ENCODE results near the gene PSMG1.

PSMG1 gene

DNA sequence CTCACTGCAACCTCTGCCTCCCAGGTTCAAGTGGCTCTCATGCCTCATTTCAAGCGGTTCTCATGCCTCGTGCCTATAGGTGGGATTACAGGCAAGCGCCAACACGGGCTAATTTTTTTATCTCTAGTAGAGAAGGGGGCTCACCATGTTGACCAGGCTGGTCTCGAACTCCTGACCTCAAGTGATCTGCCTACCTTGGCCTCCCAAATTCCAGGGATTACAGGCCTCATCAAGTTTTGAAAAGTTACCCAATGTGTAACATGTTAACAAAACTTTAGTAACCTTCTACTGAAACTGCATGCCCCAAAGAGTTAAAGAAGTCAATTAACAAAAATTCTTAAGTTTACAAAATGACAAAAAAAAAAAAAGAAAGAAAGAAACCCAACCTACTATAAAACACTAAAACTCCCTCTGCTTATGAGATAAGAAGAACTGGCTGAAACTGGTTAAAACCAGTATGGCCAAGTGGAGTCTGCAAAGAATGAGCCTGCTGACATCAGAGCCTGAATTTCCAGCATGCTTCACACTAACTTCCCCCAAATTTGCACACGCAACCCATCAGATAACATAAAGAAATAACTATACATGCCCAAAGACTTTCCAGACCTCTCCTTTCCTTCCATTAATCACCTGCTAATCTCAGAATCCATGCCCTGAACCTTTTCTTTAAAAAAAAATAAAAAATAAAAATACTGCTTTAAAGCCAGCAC lies 25.5 kb upstream of the PSMG1 start:
- TF ChIP-seq, protein P1, sequence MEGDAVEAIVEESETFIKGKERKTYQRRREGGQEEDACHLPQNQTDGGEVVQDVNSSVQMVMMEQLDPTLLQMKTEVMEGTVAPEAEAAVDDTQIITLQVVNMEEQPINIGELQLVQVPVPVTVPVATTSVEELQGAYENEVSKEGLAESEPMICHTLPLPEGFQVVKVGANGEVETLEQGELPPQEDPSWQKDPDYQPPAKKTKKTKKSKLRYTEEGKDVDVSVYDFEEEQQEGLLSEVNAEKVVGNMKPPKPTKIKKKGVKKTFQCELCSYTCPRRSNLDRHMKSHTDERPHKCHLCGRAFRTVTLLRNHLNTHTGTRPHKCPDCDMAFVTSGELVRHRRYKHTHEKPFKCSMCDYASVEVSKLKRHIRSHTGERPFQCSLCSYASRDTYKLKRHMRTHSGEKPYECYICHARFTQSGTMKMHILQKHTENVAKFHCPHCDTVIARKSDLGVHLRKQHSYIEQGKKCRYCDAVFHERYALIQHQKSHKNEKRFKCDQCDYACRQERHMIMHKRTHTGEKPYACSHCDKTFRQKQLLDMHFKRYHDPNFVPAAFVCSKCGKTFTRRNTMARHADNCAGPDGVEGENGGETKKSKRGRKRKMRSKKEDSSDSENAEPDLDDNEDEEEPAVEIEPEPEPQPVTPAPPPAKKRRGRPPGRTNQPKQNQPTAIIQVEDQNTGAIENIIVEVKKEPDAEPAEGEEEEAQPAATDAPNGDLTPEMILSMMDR (IDR thresholded peaks at IDR 0.05; ENCODE audit: insufficient read depth, low read length, poor library complexity, severe bottlenecking): no peak
- H3K36me3 ChIP-seq (ENCODE audit: control insufficient read depth, insufficient read depth, low read length): peaks cover 4% of the 10 kb centered on the region
- no peak overlapping the region for H3K4me3 ChIP-seq (replicated peaks; ENCODE audit: low read depth, low read length)
- no peak for DNase-seq (ENCODE audit: extremely low read depth, insufficient read length)
- no peaks in the 10 kb centered on the region for H3K27me3 ChIP-seq (replicated peaks; ENCODE audit: control insufficient read depth, insufficient read depth, low read length)

DNA sequence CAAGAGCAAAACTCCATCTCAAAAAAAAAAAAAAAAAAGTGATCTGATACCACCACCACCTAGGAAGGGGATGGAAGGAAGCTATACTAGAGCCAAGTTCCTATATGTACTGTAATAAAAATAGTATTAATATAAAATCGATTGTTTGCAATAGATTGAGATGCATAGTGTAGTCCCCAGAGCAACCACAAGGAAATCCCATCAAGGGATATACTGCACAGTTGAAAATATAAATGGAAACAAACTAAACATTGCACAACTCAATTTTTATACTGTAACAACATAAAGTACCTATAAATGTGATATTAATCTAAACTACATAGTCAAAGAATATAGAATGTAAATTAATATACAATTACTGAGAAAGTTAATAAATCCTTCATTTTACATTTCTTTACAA lies 20.9 kb upstream of the PSMG1 start:
- TF ChIP-seq, protein P1 (IDR thresholded peaks at IDR 0.05; ENCODE audit: insufficient read depth, low read length, poor library complexity, severe bottlenecking): no peak
- peaks cover 11% of the 10 kb centered on the region for H3K36me3 ChIP-seq (ENCODE audit: control insufficient read depth, insufficient read depth, low read length)

DNA sequence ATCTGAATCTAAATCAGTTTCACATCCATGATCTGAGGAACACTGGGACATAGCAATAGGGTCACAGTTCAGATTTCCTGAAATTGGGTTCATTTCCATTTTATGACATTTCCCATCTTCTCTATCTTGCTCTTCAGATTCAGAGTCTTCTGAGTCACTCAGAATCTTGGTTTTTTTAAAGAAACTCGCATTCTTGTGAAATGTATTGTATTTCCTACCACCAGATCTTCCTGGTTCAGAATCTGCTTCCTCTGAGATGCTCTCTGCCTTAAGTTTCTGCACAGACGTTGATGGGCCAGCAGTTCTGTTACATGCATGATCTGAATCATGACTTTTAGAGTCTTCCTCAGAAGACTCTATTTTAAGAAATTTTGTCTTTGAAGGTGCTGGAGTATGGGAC lies 15.5 kb upstream of the PSMG1 start:
- Histone ChIP-seq H3K4me3 (replicated peaks; ENCODE audit: low read depth, low read length) (no peak overlapping the region), H3K27me3 (replicated peaks; ENCODE audit: control insufficient read depth, insufficient read depth, low read length) (no peaks in the 10 kb centered on the region), H3K36me3 (ENCODE audit: control insufficient read depth, insufficient read depth, low read length) (peaks cover 17% of the 10 kb centered on the region)
- TF ChIP-seq, protein P1 (IDR thresholded peaks at IDR 0.05; ENCODE audit: insufficient read depth, low read length, poor library complexity, severe bottlenecking): no peak
- DNase-seq (ENCODE audit: extremely low read depth, insufficient read length): no peak

More for the DNA sequence above, 20.9 kb upstream of the PSMG1 start:
- Histone ChIP-seq H3K4me3 (replicated peaks; ENCODE audit: low read depth, low read length) (no peak overlapping the region), H3K27me3 (replicated peaks; ENCODE audit: control insufficient read depth, insufficient read depth, low read length) (no peaks in the 10 kb centered on the region)
- DNase-seq (ENCODE audit: extremely low read depth, insufficient read length): no peak

GRCh38 chr21:39197448-39198233 lies 14.4 kb upstream of the PSMG1 start:
- no peak overlapping the region for H3K4me3 ChIP-seq (replicated peaks; ENCODE audit: low read depth, low read length)

GRCh38 chr21:39196838-39197237 lies 13.6 kb upstream of the PSMG1 start:
- TF ChIP-seq, protein P1 (IDR thresholded peaks at IDR 0.05; ENCODE audit: insufficient read depth, low read length, poor library complexity, severe bottlenecking): no peak
- Histone ChIP-seq H3K27me3 (replicated peaks; ENCODE audit: control insufficient read depth, insufficient read depth, low read length) (no peaks in the 10 kb centered on the region), H3K36me3 (ENCODE audit: control insufficient read depth, insufficient read depth, low read length) (peaks cover 17% of the 10 kb centered on the region), H3K4me3 (replicated peaks; ENCODE audit: low read depth, low read length) (no peak overlapping the region)
- DNase-seq (ENCODE audit: extremely low read depth, insufficient read length): no peak

More at GRCh38 chr21:39197448-39198233, 14.4 kb upstream of the PSMG1 start:
- Histone ChIP-seq H3K36me3 (ENCODE audit: control insufficient read depth, insufficient read depth, low read length) (peaks cover 17% of the 10 kb centered on the region), H3K27me3 (replicated peaks; ENCODE audit: control insufficient read depth, insufficient read depth, low read length) (no peaks in the 10 kb centered on the region)
- DNase-seq (ENCODE audit: extremely low read depth, insufficient read length): no peak
- TF ChIP-seq, protein P1 (IDR thresholded peaks at IDR 0.05; ENCODE audit: insufficient read depth, low read length, poor library complexity, severe bottlenecking): no peak

Measured in GM06990 (cell line).